ENCODE data around the gene CCDC187. TPM values are rescaled to one million over a fixed set of nuclear protein-coding genes. Genes with fewer than 3 reads are reported as not detected.

The CCDC187 gene
- total and polyA plus RNA-seq, 10 donors: 0.03 to 0.20 (median 0.11) TPM; not detected in 2

GRCh38 chr9:136286359-136286986 is 17.4 kb downstream of the CCDC187 start:
- Histone ChIP-seq H3K27me3 (replicated peaks in 1 of 7) (peaks cover 0 to 65% (median 24%) of the 10 kb centered on the region in 7 donors), H3K4me3 (no peak overlapping the region), H3K36me3 (no peaks in the 10 kb centered on the region), H3K9me3 (no peaks in the 10 kb centered on the region), H3K27ac (no peak overlapping the region), H3K4me1 (peaks cover 9 to 22% (median 15%) of the 10 kb centered on the region in 6 donors)
- no peak for DNase-seq
- intact Hi-C loops (cut with DNase I; ENCODE audit: low total_unique reads): no loop called here
- TF ChIP-seq, protein P1, sequence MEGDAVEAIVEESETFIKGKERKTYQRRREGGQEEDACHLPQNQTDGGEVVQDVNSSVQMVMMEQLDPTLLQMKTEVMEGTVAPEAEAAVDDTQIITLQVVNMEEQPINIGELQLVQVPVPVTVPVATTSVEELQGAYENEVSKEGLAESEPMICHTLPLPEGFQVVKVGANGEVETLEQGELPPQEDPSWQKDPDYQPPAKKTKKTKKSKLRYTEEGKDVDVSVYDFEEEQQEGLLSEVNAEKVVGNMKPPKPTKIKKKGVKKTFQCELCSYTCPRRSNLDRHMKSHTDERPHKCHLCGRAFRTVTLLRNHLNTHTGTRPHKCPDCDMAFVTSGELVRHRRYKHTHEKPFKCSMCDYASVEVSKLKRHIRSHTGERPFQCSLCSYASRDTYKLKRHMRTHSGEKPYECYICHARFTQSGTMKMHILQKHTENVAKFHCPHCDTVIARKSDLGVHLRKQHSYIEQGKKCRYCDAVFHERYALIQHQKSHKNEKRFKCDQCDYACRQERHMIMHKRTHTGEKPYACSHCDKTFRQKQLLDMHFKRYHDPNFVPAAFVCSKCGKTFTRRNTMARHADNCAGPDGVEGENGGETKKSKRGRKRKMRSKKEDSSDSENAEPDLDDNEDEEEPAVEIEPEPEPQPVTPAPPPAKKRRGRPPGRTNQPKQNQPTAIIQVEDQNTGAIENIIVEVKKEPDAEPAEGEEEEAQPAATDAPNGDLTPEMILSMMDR (IDR thresholded peaks at IDR 0.05 in 8 of 11, conservative IDR thresholded peaks at IDR 0.05 in 3 of 11): no peak
- TF ChIP-seq POLR2A (IDR thresholded peaks at IDR 0.05) (no peak), POLR2AphosphoS5 (IDR thresholded peaks at IDR 0.05) (no peak)
- 86 to 89% (median 86%) methylated on average over 21 to 30 of the region's 30 CpGs for WGBS, 5 donors

DNA sequence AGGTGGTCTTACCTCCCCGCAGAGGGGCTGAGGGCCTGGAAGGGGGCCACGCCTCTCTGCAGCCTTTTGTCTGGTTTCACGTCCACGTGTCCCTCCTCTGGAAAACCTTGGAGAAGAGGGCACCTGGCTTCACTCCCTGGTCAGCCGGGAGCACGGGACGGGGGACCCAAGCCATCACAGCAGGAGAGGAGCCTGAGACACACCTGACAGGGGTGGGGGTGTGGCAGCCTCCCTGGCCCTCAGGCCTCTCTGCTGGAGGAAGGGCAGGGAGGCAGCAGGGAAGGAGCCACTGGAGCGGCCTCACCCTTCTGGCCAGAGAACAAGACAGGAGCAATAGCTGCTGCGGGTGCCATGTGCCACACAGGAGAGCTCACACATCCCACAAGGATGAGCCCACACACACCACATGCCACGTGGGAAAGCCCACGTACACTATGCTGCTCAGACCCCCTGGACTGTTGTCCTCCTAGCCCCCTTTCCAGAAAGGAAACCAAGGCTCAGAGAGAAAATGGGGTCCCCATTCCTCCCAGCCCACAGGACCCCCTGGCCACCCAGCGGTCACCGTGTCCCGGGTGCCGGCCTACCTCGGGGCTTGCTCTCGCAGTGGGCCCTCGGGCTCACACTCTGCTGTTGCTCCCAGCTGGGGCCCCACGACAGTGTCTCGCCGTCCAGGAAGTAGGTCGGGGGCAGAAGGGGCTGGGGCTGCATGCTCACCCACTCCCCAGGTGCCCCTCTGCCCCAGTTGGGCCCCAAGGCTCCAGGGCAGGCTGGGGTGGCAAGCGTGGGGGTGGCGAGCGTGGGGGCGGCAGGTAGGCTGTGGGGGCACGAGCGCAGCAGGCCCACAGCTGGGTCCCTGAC is 18.2 kb downstream of the CCDC187 start:
- 79 to 87% (median 83%) methylated on average over 11 to 28 of the region's 28 CpGs for WGBS, 5 donors
- Histone ChIP-seq H3K9me3 (no peaks in the 10 kb centered on the region), H3K27me3 (replicated peaks in 1 of 7) (peaks cover 0 to 65% (median 24%) of the 10 kb centered on the region in 7 donors), H3K36me3 (no peaks in the 10 kb centered on the region), H3K4me1 (peaks cover 9 to 22% (median 15%) of the 10 kb centered on the region in 6 donors), H3K27ac (no peak overlapping the region), H3K4me3 (no peak overlapping the region)
- no peak for DNase-seq
- intact Hi-C loops (cut with DNase I; ENCODE audit: low total_unique reads): no loop called here
- TF ChIP-seq POLR2AphosphoS5 (IDR thresholded peaks at IDR 0.05): no peak
- TF ChIP-seq POLR2A (IDR thresholded peaks at IDR 0.05): no peak
- TF ChIP-seq, protein P1 (IDR thresholded peaks at IDR 0.05 in 8 of 11, conservative IDR thresholded peaks at IDR 0.05 in 3 of 11): no peak

GRCh38 chr9:136284951-136285350 is 18.9 kb downstream of the CCDC187 start:
- 74 to 90% (median 88%) methylated on average over 16 to 19 of the region's 19 CpGs for WGBS, 5 donors
- peaks cover 9 to 22% (median 15%) of the 10 kb centered on the region in 6 donors for H3K4me1 ChIP-seq
- no peaks in the 10 kb centered on the region for H3K9me3 ChIP-seq
- DNase-seq: no peak
- H3K36me3 ChIP-seq: no peaks in the 10 kb centered on the region
- H3K4me3 ChIP-seq: no peak overlapping the region
- intact Hi-C loops (cut with DNase I; ENCODE audit: low total_unique reads): loop anchor here (5.0 kb wide), 1 partner anchor 113 kb away; no protein-coding TSS in a partner anchor
- TF ChIP-seq POLR2A (IDR thresholded peaks at IDR 0.05) (no peak), POLR2AphosphoS5 (IDR thresholded peaks at IDR 0.05) (no peak)
- TF ChIP-seq, protein P1 (IDR thresholded peaks at IDR 0.05 in 8 of 11, conservative IDR thresholded peaks at IDR 0.05 in 3 of 11): peak in 1 of 11 experiments; percentile 1
- H3K27ac ChIP-seq: no peak overlapping the region
- peaks cover 0 to 65% (median 24%) of the 10 kb centered on the region in 7 donors for H3K27me3 ChIP-seq (replicated peaks in 1 of 7)

DNA sequence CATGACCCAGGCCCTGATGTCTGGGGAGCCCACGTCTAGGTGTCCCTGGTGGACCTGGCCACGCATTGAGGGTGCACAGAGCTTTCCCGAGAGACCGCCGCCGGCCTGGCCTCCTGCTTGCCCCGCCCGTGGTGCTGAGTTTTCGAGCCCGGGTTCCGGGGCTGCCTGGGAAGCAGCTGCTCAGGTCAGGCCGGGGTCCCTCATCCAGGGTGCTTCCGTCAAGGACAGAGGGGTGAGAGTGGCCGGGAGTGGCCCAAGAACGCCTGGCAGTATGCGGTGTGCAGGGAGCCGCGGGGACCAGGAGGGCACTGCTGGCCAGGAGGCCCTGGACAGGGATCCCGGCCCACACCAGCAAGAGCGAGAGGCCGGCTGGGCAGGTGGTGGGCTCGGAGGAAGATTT is 19.6 kb downstream of the CCDC187 start:
- H3K9me3 ChIP-seq: no peaks in the 10 kb centered on the region
- no peak overlapping the region for H3K27ac ChIP-seq
- H3K4me1 ChIP-seq: peaks cover 9 to 22% (median 15%) of the 10 kb centered on the region in 6 donors
- TF ChIP-seq POLR2AphosphoS5 (IDR thresholded peaks at IDR 0.05) (no peak), POLR2A (IDR thresholded peaks at IDR 0.05) (no peak)
- TF ChIP-seq, protein P1 (IDR thresholded peaks at IDR 0.05 in 8 of 11, conservative IDR thresholded peaks at IDR 0.05 in 3 of 11): no peak
- 73 to 84% (median 82%) methylated on average over 6 to 22 of the region's 22 CpGs for WGBS, 5 donors
- DNase-seq: no peak
- intact Hi-C loops (cut with DNase I; ENCODE audit: low total_unique reads): loop anchor here (5.0 kb wide), 1 partner anchor 112 kb away; no protein-coding TSS in a partner anchor
- H3K4me3 ChIP-seq: no peak overlapping the region
- H3K36me3 ChIP-seq: no peaks in the 10 kb centered on the region
- peaks cover 0 to 65% (median 24%) of the 10 kb centered on the region in 7 donors for H3K27me3 ChIP-seq (replicated peaks in 1 of 7)

All from spleen (tissue), 11 donors.